ENCODE measurements around the gene LHX1.

Gene LHX1

GRCh38 chr17:36949461-36949927 lies 12.2 kb downstream of the LHX1 start:
- H3K4me1 ChIP-seq: peaks cover 33 to 54% (median 46%) of the 10 kb centered on the region in 10 experiments
- H3K36me3 ChIP-seq: peaks cover 38 to 46% (median 45%) of the 10 kb centered on the region in 11 experiments
- peaks cover 38 to 41% (median 40%) of the 10 kb centered on the region in 11 experiments for H3K27me3 ChIP-seq
- peaks cover 20 to 63% (median 51%) of the 10 kb centered on the region in 11 experiments; a peak in 19 of 22 replicates for H4K20me1 ChIP-seq
- peak overlapping the region; percentile 85 to 97 (median 91) for H3K4me2 ChIP-seq
- H3K4me3 ChIP-seq: peak overlapping the region; percentile 67 to 93 (median 85)
- H3K9me3 ChIP-seq (replicated peaks in 1 of 11): peaks cover 0 to 22% (median 5%) of the 10 kb centered on the region in 11 experiments; a peak in 7 of 22 replicates
- no peak for TF ChIP-seq Cebpa-rat (IDR thresholded peaks at IDR 0.05)
- H3K27ac ChIP-seq: peak overlapping the region; percentile 84 to 93 (median 89)
- H3K9ac ChIP-seq: peak overlapping the region; percentile 85 to 94 (median 90)

- H3K27ac ChIP-seq: peak overlapping the region in 3 of 11 experiments; percentile 87 to 91 (median 89); a peak in 4 of 22 replicates
- H3K4me2 ChIP-seq: peak overlapping the region; percentile 85 to 97 (median 91)
- H3K4me3 ChIP-seq: peak overlapping the region; percentile 67 to 93 (median 85)
- H3K36me3 ChIP-seq: peaks cover 44 to 51% (median 50%) of the 10 kb centered on the region in 11 experiments
- peaks cover 33 to 36% (median 35%) of the 10 kb centered on the region in 11 experiments for H3K27me3 ChIP-seq
- no peak for TF ChIP-seq Cebpa-rat (IDR thresholded peaks at IDR 0.05)
- peaks cover 0 to 22% (median 5%) of the 10 kb centered on the region in 11 experiments; a peak in 7 of 22 replicates for H3K9me3 ChIP-seq (replicated peaks in 1 of 11)
- H4K20me1 ChIP-seq: peaks cover 22 to 66% (median 54%) of the 10 kb centered on the region in 11 experiments; a peak in 19 of 22 replicates
- peak overlapping the region; percentile 85 to 94 (median 90) for H3K9ac ChIP-seq
- H3K4me1 ChIP-seq: peaks cover 33 to 54% (median 46%) of the 10 kb centered on the region in 10 experiments
Observed at GRCh38 chr17:36950027-36950426, 12.8 kb downstream of the LHX1 start.

DNA sequence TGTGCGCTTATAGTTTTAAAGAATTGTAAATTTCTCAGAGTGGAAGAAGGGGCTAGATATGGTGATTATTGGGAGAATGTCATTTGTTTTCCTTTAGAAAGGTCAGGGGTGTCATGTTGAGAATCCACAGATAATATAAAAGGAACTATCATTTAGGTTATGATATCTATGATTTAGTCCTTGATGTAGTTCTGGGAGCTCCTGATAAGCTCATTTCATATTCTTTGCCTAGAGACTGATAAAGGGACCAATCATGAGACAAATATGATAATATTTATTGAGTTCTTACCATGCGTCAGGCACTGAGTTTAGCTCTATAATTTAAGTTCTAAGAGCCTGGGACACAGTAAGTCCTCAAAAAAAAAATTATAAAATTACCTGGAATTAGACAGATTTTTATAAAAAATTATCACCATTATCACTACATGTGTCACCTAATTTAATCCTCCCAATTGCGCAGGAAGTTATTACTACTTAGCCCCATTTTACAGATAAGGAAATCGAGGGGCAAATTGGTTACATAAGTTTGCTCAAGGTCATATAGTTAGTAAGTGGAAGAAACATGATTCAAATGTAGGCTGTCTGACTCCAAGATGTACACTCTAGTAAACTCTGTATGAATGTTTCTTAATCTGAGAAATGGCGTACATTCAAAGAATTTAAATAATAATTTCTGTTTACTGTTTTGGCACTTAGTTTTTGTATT lies 14.0 kb downstream of the LHX1 start:
- Histone ChIP-seq H3K27ac (no peak overlapping the region), H3K4me1 (peaks cover 33 to 54% (median 46%) of the 10 kb centered on the region in 10 experiments), H4K20me1 (peaks cover 25 to 73% (median 65%) of the 10 kb centered on the region in 11 experiments; a peak in 19 of 22 replicates), H3K9ac (no peak overlapping the region), H3K9me3 (replicated peaks in 1 of 11) (peaks cover 0 to 17% (median 2%) of the 10 kb centered on the region in 11 experiments; a peak in 7 of 22 replicates), H3K27me3 (peaks cover 20 to 23% (median 22%) of the 10 kb centered on the region in 11 experiments), H3K4me3 (peak overlapping the region in 2 of 10 experiments; percentile 86 to 88; a peak in 4 of 20 replicates), H3K4me2 (peak overlapping the region; percentile 85 to 97 (median 91)), H3K36me3 (peaks cover 56 to 63% (median 62%) of the 10 kb centered on the region in 11 experiments)
- no peak for TF ChIP-seq Cebpa-rat (IDR thresholded peaks at IDR 0.05)

DNA sequence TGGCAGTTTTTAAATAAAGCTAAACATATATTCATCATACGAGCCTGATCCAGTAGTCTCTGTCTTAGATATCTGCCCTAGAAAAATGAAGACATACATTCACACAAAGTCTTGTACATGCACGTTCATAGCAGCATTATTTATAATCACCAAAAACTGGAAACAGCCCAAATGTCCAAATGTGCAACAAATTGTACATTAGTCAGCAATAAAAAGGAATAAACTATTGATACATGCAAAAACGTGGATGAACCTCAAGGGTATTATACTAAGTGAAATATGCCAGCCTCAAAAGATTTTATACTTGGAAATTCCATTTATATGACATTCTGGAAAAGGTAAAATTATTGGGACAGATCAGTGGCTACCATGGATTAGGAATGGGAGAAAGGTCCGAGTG lies 34.2 kb downstream of the LHX1 start:
- Histone ChIP-seq H3K36me3 (peaks cover 44 to 88% (median 66%) of the 10 kb centered on the region in 11 experiments), H3K4me3 (no peak overlapping the region), H4K20me1 (peaks cover 47 to 100% (median 91%) of the 10 kb centered on the region in 11 experiments), H3K9ac (no peak overlapping the region), H3K27ac (no peak overlapping the region), H3K27me3 (no peaks in the 10 kb centered on the region), H3K4me1 (no peaks in the 10 kb centered on the region), H3K4me2 (no peak overlapping the region), H3K9me3 (replicated peaks in 1 of 11) (peaks cover 0 to 16% (median 6%) of the 10 kb centered on the region in 11 experiments; a peak in 10 of 22 replicates)
- no peak for TF ChIP-seq Cebpa-rat (IDR thresholded peaks at IDR 0.05)

GRCh38 chr17:36972186-36972700 lies 35.0 kb downstream of the LHX1 start:
- peaks cover 37 to 85% (median 58%) of the 10 kb centered on the region in 11 experiments for H3K36me3 ChIP-seq
- TF ChIP-seq Cebpa-rat (IDR thresholded peaks at IDR 0.05): no peak
- H3K4me1 ChIP-seq: no peaks in the 10 kb centered on the region
- peaks cover 47 to 100% (median 92%) of the 10 kb centered on the region in 11 experiments for H4K20me1 ChIP-seq
- H3K9ac ChIP-seq: no peak overlapping the region
- H3K4me3 ChIP-seq: no peak overlapping the region
- no peaks in the 10 kb centered on the region for H3K27me3 ChIP-seq
- H3K4me2 ChIP-seq: no peak overlapping the region
- H3K9me3 ChIP-seq (replicated peaks in 1 of 11): peaks cover 0 to 16% (median 6%) of the 10 kb centered on the region in 11 experiments; a peak in 10 of 22 replicates
- H3K27ac ChIP-seq: no peak overlapping the region

- H3K4me3 ChIP-seq: no peak overlapping the region
- H3K9me3 ChIP-seq (replicated peaks in 1 of 11): peaks cover 0 to 16% (median 6%) of the 10 kb centered on the region in 11 experiments; a peak in 10 of 22 replicates
- no peak overlapping the region for H3K9ac ChIP-seq
- no peak overlapping the region for H3K4me2 ChIP-seq
- H3K27ac ChIP-seq: no peak overlapping the region
- no peaks in the 10 kb centered on the region for H3K27me3 ChIP-seq
- H3K4me1 ChIP-seq: no peaks in the 10 kb centered on the region
- H4K20me1 ChIP-seq: peaks cover 45 to 100% (median 93%) of the 10 kb centered on the region in 11 experiments
- H3K36me3 ChIP-seq: peaks cover 32 to 85% (median 53%) of the 10 kb centered on the region in 11 experiments
- TF ChIP-seq Cebpa-rat (IDR thresholded peaks at IDR 0.05): no peak
Observed at GRCh38 chr17:36972905-36973304, 35.6 kb downstream of the LHX1 start.

GRCh38 chr17:36975922-36976515 lies 38.7 kb downstream of the LHX1 start:
- TF ChIP-seq Cebpa-rat (IDR thresholded peaks at IDR 0.05): 0 out of 22 replicates have a peak, but pooled peaks of 1 of the 11 experiments have one; percentile 8
- no peaks in the 10 kb centered on the region for H3K4me1 ChIP-seq

DNA sequence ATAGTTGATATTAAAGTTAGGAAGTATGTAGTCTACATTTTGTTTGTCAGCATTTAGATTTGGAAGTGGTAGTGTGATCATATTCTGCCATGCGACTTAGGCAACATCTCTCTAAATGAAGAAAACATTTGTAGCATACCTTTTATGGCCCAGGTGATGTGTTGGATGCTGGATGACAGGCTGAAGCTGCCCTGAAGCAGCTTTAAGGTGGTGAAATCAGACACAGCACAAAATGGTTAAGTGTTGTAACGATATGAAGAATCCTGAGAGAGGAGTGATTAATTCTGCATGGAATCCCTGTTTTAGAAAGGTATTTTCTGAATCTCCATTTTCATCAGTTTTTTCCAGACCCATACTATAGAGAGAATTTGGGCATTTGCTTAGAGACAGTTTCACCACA lies 39.8 kb downstream of the LHX1 start:
- Histone ChIP-seq H3K4me3 (no peak overlapping the region), H3K27ac (no peak overlapping the region), H3K4me2 (no peak overlapping the region), H4K20me1 (peaks cover 38 to 100% (median 94%) of the 10 kb centered on the region in 11 experiments; a peak in 21 of 22 replicates), H3K36me3 (peaks cover 15 to 80% (median 41%) of the 10 kb centered on the region in 11 experiments; a peak in 20 of 22 replicates), H3K27me3 (no peaks in the 10 kb centered on the region), H3K9ac (no peak overlapping the region), H3K4me1 (0 out of 20 replicates have a peak, but pooled peaks cover 0 to 7% (median 0%) of the 10 kb centered on the region in 10 experiments), H3K9me3 (replicated peaks in 1 of 11) (peaks cover 0 to 4% (median 0%) of the 10 kb centered on the region in 11 experiments; a peak in 1 of 22 replicates)
- no peak for TF ChIP-seq Cebpa-rat (IDR thresholded peaks at IDR 0.05)

More at GRCh38 chr17:36975922-36976515, 38.7 kb downstream of the LHX1 start:
- no peak overlapping the region for H3K9ac ChIP-seq
- H4K20me1 ChIP-seq: peaks cover 44 to 100% (median 98%) of the 10 kb centered on the region in 11 experiments
- peaks cover 11 to 80% (median 41%) of the 10 kb centered on the region in 11 experiments; a peak in 20 of 22 replicates for H3K36me3 ChIP-seq
- H3K9me3 ChIP-seq (replicated peaks in 1 of 11): 0 out of 22 replicates have a peak, but pooled peaks cover 0 to 4% (median 0%) of the 10 kb centered on the region in 11 experiments
- no peak overlapping the region for H3K4me2 ChIP-seq
- no peaks in the 10 kb centered on the region for H3K27me3 ChIP-seq
- no peak overlapping the region for H3K27ac ChIP-seq
- H3K4me3 ChIP-seq: no peak overlapping the region
